ENCODE data around the gene STRBP. TPM values are rescaled to one million over a fixed set of nuclear protein-coding genes. Genes with fewer than 3 reads are reported as not detected.

STRBP gene
- total and polyA plus RNA-seq, 9 of the 15 experiments (the other 6 are each of a cell fraction or from before 2014, with no cell fraction given) = 27.7 to 84.0 (median 70.2) TPM

GRCh38 chr9:123084256-123084655 is 184.1 kb downstream of the STRBP start:
- POLR2A ChIA-PET = interaction anchor here (0.7 kb wide), 1 partner anchor 266 kb away, joined by 3 read pairs; no protein-coding TSS in a partner anchor
- TF ChIP-seq ZBTB12 (CRISPR knock-in tag; IDR thresholded peaks at IDR 0.05) = no peak
- no peak for TF ChIP-seq TCFL5 (CRISPR knock-in tag; conservative IDR thresholded peaks at IDR 0.05)
- TF ChIP-seq FUS (optimal IDR thresholded peaks at IDR 0.05; ENCODE audit: low read depth, low read length) = no peak
- TF ChIP-seq ZNF785 (CRISPR knock-in tag; IDR thresholded peaks at IDR 0.05) = no peak
- TF ChIP-seq PTBP1 (IDR thresholded peaks at IDR 0.05; ENCODE audit: low read depth, low read length) = no peak
- TF ChIP-seq TCF7 (IDR thresholded peaks at IDR 0.05; ENCODE audit: borderline replicate concordance) = no peak
- TF ChIP-seq SRF (CRISPR knock-in tag; IDR thresholded peaks at IDR 0.05) = no peak
- TF ChIP-seq CBX5 (IDR thresholded peaks at IDR 0.05; ENCODE audit: borderline replicate concordance, low read depth) = no peak
- BruUV-seq (replicated peaks) = no TSS peak
- H3K9ac ChIP-seq (ENCODE audit: insufficient read depth in 1 of 2, low read depth in 2 of 2, low read length in 2 of 2) = no peak overlapping the region
- intact Hi-C loops (cut with micrococcal nuclease) = loop anchor here (10.0 kb wide), 1 partner anchor 141 kb away; no protein-coding TSS in a partner anchor
- no peaks in the 10 kb centered on the region for H4K20me1 ChIP-seq (replicated peaks; ENCODE audit: control insufficient read depth, insufficient read depth, low read length)
- no peak for DNase-seq (ENCODE audit: extremely low read depth in 1 of 4, low spot score in 3 of 4)
- no peak overlapping the region for H3K27ac ChIP-seq (ENCODE audit: extremely low read depth, low read depth, low read length)
- no peak for FAIRE-seq
- 92% methylated on average over 1 of the region's 1 CpG for WGBS (ENCODE audit: insufficient coverage, low coverage, missing lambda C conversion rate)
- H3K4me3 ChIP-seq = no peak overlapping the region
- CTCF ChIA-PET (ENCODE audit: low intra/inter-chr PET ratio) = interaction anchor here (0.6 kb wide), 1 partner anchor 17 kb away, joined by 3 read pairs; no protein-coding TSS in a partner anchor
- H3K4me2 ChIP-seq (ENCODE audit: insufficient read depth, low read length) = no peak overlapping the region
- no peak for ATAC-seq
- no peaks in the 10 kb centered on the region for H3K9me3 ChIP-seq (replicated peaks; ENCODE audit: control insufficient read depth, insufficient read depth, low read depth, low read length)
- H3K9me1 ChIP-seq (ENCODE audit: control insufficient read depth, insufficient read depth, low read length) = no peaks in the 10 kb centered on the region
- in situ Hi-C loops (cut with MboI) = loop anchor here (5.0 kb wide), 1 partner anchor 268 kb away; no protein-coding TSS in a partner anchor
- no peaks in the 10 kb centered on the region for H3K27me3 ChIP-seq (ENCODE audit: control insufficient read depth in 2 of 2, insufficient read depth in 2 of 2, low read length in 2 of 2)
- no peak overlapping the region for H2AFZ ChIP-seq (ENCODE audit: low read depth, low read length)
- no peaks in the 10 kb centered on the region; a peak in 1 of 5 replicates for H3K4me1 ChIP-seq (replicated peaks in 1 of 2; ENCODE audit: control insufficient read depth in 2 of 2, insufficient read depth in 2 of 2, low read length in 2 of 2)
- peaks cover 22% of the 10 kb centered on the region; the same call in 2 of the 3 replicates for H3K36me3 ChIP-seq (ENCODE audit: control insufficient read depth, insufficient read depth, low read length)
- H3K79me2 ChIP-seq (ENCODE audit: control insufficient read depth, insufficient read depth, low read length) = no peaks in the 10 kb centered on the region

All from K562 (cell line).